Measurements from ENCODE around the gene ADK.

The ADK gene

GRCh38 chr10:74306227-74306982, 155.4 kb downstream of the ADK start:
- DNase-seq (ENCODE audit: low read depth in 2 of 2), result no peak
- TF ChIP-seq CTCF (IDR thresholded peaks at IDR 0.05; ENCODE audit: low read depth, low read length), result no peak
- H3K4me3 ChIP-seq (replicated peaks in 1 of 2; ENCODE audit: low read depth in 2 of 2, low read length in 2 of 2), result no peak overlapping the region

GRCh38 chr10:74307061-74307651, 156.1 kb downstream of the ADK start:
- DNase-seq (ENCODE audit: low read depth in 2 of 2), result no peak
- TF ChIP-seq CTCF (IDR thresholded peaks at IDR 0.05; ENCODE audit: low read depth, low read length), result no peak
- no peak overlapping the region for H3K4me3 ChIP-seq (replicated peaks in 1 of 2; ENCODE audit: low read depth in 2 of 2, low read length in 2 of 2)

GRCh38 chr10:74310652-74311257, 159.7 kb downstream of the ADK start:
- no peak for TF ChIP-seq CTCF (IDR thresholded peaks at IDR 0.05; ENCODE audit: low read depth, low read length)
- H3K4me3 ChIP-seq (replicated peaks in 1 of 2; ENCODE audit: low read depth in 2 of 2, low read length in 2 of 2), result no peak overlapping the region
- no peak for DNase-seq (ENCODE audit: low read depth in 2 of 2)

GRCh38 chr10:74314166-74314565, 163.1 kb downstream of the ADK start:
- TF ChIP-seq CTCF (IDR thresholded peaks at IDR 0.05; ENCODE audit: low read depth, low read length), result no peak
- DNase-seq (ENCODE audit: low read depth in 2 of 2), result peak; percentile 13 to 25
- no peak overlapping the region for H3K4me3 ChIP-seq (replicated peaks in 1 of 2; ENCODE audit: low read depth in 2 of 2, low read length in 2 of 2)

- H3K4me3 ChIP-seq (replicated peaks in 1 of 2; ENCODE audit: low read depth in 2 of 2, low read length in 2 of 2), result no peak overlapping the region
- TF ChIP-seq CTCF (IDR thresholded peaks at IDR 0.05; ENCODE audit: low read depth, low read length), result no peak
- DNase-seq (ENCODE audit: low read depth in 2 of 2), result no peak
Measured at GRCh38 chr10:74320026-74320425, 169.0 kb downstream of the ADK start.

- no peak for TF ChIP-seq CTCF (IDR thresholded peaks at IDR 0.05; ENCODE audit: low read depth, low read length)
- no peak overlapping the region for H3K4me3 ChIP-seq (replicated peaks in 1 of 2; ENCODE audit: low read depth in 2 of 2, low read length in 2 of 2)
- DNase-seq (ENCODE audit: low read depth in 2 of 2), result no peak
Measured at GRCh38 chr10:74320717-74321116, 169.7 kb downstream of the ADK start.
